GM23338 (cell line): ENCODE measurements around the gene STX8.

ENCODE experiments used
- CREB1 ChIP-seq: fragments of 250-450 bp; sonication (Bioruptor Pico); IDR thresholded peaks from 2 replicates; pipeline ENCODE4 v1.5.0; 2020; ENCODE audit warnings: low read depth, mild to moderate bottlenecking, moderate library complexity
- EZH2 ChIP-seq: fragments of 200-600 bp; sonication (generic); IDR thresholded peaks from one replicate; pipeline ENCODE4 v1.8.0; 2017; ENCODE audit warnings: antibody characterized with exemption, mild to moderate bottlenecking, low read depth; ENCODE audit not compliant: unreplicated experiment
- EZH2phosphoT487 ChIP-seq: fragments of 200-600 bp; sonication (generic); IDR thresholded peaks from one replicate; pipeline ENCODE4 v1.8.1; 2018; ENCODE audit warnings: antibody characterized with exemption; ENCODE audit not compliant: unreplicated experiment
- JUNB ChIP-seq: IDR thresholded peaks from one replicate; pipeline ENCODE4 v1.6.1; 2016; ENCODE audit warnings: antibody characterized with exemption; ENCODE audit not compliant: unreplicated experiment
- NANOG ChIP-seq: IDR thresholded peaks from 2 replicates; pipeline ENCODE4 v1.6.1; 2016; ENCODE audit warnings: antibody characterized with exemption, borderline replicate concordance
- POLR2AphosphoS5 ChIP-seq: IDR thresholded peaks from 2 replicates; pipeline ENCODE4 v1.6.1; 2016; ENCODE audit warnings: antibody characterized with exemption, low read depth
- STAT1 ChIP-seq: IDR thresholded peaks from one replicate; pipeline ENCODE4 v1.6.1; 2016; ENCODE audit warnings: antibody characterized with exemption; ENCODE audit not compliant: unreplicated experiment
- ZNF114 ChIP-seq: fragments of 250-450 bp; sonication (Bioruptor Pico); IDR thresholded peaks from 2 replicates; pipeline ENCODE4 v1.5.0; 2020; ENCODE audit warnings: mild to moderate bottlenecking, moderate library complexity
- ZNF331 ChIP-seq: fragments of 250-450 bp; sonication (Bioruptor Pico); IDR thresholded peaks from 2 replicates; pipeline ENCODE4 v1.5.0; 2020; ENCODE audit warnings: low read depth, mild to moderate bottlenecking, moderate library complexity
- TF ChIP-seq, protein P1 (sequence below), 2 experiments: fragments of 200-600 bp in 1 of 2; sonication (generic) in 1 of 2; conservative IDR thresholded peaks; 2 replicates each; pipeline versions ENCODE4 v1.5.1 to v1.6.1; 2016 to 2017; ENCODE audit warnings: antibody characterized with exemption in 2 of 2, low read depth in 2 of 2, mild to moderate bottlenecking in 2 of 2, moderate library complexity in 1 of 2
- TF ChIP-seq, protein P2 (sequence below): IDR thresholded peaks from one replicate; pipeline ENCODE4 v1.6.1; 2018; ENCODE audit warnings: antibody characterized with exemption; ENCODE audit not compliant: unreplicated experiment
- TF ChIP-seq, protein P3 (sequence below): IDR thresholded peaks from 2 replicates; pipeline ENCODE4 v1.6.1; 2016; ENCODE audit warnings: antibody characterized with exemption
- TF ChIP-seq, protein P4 (sequence below): fragments of 250-450 bp; sonication (Bioruptor Pico); IDR thresholded peaks from 2 replicates; pipeline ENCODE4 v1.5.0; 2020; ENCODE audit warnings: mild to moderate bottlenecking, moderate library complexity

DNA sequence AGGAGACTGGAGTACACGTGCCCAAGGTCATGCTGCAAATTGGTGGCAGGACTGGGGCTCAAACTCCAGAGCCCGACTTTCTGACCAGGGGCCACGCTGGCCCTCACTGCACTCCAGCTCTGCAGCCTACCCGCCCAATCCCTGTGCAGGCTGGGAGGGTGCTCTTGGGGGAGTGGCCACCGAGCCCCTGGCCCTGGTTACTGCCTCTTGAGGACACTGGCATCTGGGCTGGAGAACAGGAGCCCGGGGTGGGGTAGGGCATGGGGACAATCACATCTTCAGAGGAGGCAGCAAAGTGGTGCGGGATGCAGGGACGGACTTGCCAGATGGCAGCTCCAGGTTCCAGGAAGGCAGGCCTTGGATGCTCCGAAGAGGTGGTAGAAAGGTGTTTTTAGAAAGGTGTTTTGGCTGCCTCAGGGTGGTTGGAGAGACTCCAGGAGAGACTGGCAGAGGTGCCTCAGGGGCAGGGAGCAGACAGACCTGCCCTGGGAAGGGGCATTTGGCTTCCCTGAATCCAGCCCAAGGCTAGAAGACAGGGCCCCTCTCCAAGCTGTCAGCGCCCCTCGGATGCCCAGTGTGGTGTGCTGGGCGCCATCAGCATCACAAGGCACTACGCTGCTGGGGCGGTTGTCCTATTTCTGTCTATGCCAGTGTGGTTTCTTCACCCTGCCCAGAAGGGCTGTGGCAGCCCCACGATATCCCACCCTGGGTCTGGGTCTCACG is 333.7 kb downstream of the STX8 start:
- TF ChIP-seq EZH2phosphoT487 (no peak), JUNB (no peak), CREB1 (CRISPR knock-in tag) (no peak), POLR2AphosphoS5 (no peak), EZH2 (no peak), ZNF331 (CRISPR knock-in tag) (no peak), ZNF114 (no peak), NANOG (no peak), STAT1 (no peak)
- TF ChIP-seq, protein P1, sequence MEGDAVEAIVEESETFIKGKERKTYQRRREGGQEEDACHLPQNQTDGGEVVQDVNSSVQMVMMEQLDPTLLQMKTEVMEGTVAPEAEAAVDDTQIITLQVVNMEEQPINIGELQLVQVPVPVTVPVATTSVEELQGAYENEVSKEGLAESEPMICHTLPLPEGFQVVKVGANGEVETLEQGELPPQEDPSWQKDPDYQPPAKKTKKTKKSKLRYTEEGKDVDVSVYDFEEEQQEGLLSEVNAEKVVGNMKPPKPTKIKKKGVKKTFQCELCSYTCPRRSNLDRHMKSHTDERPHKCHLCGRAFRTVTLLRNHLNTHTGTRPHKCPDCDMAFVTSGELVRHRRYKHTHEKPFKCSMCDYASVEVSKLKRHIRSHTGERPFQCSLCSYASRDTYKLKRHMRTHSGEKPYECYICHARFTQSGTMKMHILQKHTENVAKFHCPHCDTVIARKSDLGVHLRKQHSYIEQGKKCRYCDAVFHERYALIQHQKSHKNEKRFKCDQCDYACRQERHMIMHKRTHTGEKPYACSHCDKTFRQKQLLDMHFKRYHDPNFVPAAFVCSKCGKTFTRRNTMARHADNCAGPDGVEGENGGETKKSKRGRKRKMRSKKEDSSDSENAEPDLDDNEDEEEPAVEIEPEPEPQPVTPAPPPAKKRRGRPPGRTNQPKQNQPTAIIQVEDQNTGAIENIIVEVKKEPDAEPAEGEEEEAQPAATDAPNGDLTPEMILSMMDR (conservative IDR thresholded peaks at IDR 0.05; ENCODE audit: low read depth in 2 of 2), result no peak
- TF ChIP-seq, protein P2, sequence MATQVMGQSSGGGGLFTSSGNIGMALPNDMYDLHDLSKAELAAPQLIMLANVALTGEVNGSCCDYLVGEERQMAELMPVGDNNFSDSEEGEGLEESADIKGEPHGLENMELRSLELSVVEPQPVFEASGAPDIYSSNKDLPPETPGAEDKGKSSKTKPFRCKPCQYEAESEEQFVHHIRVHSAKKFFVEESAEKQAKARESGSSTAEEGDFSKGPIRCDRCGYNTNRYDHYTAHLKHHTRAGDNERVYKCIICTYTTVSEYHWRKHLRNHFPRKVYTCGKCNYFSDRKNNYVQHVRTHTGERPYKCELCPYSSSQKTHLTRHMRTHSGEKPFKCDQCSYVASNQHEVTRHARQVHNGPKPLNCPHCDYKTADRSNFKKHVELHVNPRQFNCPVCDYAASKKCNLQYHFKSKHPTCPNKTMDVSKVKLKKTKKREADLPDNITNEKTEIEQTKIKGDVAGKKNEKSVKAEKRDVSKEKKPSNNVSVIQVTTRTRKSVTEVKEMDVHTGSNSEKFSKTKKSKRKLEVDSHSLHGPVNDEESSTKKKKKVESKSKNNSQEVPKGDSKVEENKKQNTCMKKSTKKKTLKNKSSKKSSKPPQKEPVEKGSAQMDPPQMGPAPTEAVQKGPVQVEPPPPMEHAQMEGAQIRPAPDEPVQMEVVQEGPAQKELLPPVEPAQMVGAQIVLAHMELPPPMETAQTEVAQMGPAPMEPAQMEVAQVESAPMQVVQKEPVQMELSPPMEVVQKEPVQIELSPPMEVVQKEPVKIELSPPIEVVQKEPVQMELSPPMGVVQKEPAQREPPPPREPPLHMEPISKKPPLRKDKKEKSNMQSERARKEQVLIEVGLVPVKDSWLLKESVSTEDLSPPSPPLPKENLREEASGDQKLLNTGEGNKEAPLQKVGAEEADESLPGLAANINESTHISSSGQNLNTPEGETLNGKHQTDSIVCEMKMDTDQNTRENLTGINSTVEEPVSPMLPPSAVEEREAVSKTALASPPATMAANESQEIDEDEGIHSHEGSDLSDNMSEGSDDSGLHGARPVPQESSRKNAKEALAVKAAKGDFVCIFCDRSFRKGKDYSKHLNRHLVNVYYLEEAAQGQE, result no peak
- TF ChIP-seq, protein P3, sequence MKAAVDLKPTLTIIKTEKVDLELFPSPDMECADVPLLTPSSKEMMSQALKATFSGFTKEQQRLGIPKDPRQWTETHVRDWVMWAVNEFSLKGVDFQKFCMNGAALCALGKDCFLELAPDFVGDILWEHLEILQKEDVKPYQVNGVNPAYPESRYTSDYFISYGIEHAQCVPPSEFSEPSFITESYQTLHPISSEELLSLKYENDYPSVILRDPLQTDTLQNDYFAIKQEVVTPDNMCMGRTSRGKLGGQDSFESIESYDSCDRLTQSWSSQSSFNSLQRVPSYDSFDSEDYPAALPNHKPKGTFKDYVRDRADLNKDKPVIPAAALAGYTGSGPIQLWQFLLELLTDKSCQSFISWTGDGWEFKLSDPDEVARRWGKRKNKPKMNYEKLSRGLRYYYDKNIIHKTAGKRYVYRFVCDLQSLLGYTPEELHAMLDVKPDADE, result no peak
- TF ChIP-seq, protein P4, sequence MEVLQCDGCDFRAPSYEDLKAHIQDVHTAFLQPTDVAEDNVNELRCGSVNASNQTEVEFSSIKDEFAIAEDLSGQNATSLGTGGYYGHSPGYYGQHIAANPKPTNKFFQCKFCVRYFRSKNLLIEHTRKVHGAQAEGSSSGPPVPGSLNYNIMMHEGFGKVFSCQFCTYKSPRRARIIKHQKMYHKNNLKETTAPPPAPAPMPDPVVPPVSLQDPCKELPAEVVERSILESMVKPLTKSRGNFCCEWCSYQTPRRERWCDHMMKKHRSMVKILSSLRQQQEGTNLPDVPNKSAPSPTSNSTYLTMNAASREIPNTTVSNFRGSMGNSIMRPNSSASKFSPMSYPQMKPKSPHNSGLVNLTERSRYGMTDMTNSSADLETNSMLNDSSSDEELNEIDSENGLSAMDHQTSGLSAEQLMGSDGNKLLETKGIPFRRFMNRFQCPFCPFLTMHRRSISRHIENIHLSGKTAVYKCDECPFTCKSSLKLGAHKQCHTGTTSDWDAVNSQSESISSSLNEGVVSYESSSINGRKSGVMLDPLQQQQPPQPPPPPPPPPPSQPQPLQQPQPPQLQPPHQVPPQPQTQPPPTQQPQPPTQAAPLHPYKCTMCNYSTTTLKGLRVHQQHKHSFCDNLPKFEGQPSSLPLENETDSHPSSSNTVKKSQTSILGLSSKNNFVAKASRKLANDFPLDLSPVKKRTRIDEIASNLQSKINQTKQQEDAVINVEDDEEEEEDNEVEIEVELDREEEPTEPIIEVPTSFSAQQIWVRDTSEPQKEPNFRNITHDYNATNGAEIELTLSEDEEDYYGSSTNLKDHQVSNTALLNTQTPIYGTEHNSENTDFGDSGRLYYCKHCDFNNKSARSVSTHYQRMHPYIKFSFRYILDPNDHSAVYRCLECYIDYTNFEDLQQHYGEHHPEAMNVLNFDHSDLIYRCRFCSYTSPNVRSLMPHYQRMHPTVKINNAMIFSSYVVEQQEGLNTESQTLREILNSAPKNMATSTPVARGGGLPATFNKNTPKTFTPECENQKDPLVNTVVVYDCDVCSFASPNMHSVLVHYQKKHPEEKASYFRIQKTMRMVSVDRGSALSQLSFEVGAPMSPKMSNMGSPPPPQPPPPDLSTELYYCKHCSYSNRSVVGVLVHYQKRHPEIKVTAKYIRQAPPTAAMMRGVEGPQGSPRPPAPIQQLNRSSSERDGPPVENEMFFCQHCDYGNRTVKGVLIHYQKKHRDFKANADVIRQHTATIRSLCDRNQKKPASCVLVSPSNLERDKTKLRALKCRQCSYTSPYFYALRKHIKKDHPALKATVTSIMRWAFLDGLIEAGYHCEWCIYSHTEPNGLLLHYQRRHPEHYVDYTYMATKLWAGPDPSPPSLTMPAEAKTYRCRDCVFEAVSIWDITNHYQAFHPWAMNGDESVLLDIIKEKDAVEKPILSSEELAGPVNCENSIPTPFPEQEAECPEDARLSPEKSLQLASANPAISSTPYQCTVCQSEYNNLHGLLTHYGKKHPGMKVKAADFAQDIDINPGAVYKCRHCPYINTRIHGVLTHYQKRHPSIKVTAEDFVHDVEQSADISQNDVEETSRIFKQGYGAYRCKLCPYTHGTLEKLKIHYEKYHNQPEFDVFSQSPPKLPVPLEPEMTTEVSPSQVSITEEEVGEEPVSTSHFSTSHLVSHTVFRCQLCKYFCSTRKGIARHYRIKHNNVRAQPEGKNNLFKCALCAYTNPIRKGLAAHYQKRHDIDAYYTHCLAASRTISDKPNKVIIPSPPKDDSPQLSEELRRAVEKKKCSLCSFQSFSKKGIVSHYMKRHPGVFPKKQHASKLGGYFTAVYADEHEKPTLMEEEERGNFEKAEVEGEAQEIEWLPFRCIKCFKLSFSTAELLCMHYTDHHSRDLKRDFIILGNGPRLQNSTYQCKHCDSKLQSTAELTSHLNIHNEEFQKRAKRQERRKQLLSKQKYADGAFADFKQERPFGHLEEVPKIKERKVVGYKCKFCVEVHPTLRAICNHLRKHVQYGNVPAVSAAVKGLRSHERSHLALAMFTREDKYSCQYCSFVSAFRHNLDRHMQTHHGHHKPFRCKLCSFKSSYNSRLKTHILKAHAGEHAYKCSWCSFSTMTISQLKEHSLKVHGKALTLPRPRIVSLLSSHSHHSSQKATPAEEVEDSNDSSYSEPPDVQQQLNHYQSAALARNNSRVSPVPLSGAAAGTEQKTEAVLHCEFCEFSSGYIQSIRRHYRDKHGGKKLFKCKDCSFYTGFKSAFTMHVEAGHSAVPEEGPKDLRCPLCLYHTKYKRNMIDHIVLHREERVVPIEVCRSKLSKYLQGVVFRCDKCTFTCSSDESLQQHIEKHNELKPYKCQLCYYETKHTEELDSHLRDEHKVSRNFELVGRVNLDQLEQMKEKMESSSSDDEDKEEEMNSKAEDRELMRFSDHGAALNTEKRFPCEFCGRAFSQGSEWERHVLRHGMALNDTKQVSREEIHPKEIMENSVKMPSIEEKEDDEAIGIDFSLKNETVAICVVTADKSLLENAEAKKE (CRISPR knock-in tag), result no peak
